Loucy (cell line): ENCODE results near the gene KIRREL3.

Experiments used
- H2AFZ ChIP-seq: fragments of 200-600 bp; sonication (generic); 2 replicates; pipeline ENCODE4 v1.6.0; 2016; ENCODE audit warnings: antibody characterized with exemption, mild to moderate bottlenecking, low read length, moderate library complexity
- H3F3A ChIP-seq: fragments of 200-600 bp; 2 replicates; pipeline ENCODE4 v1.6.0; 2016; ENCODE audit warnings: antibody characterized with exemption, low read depth, mild to moderate bottlenecking
- H3K27me3 ChIP-seq: fragments of 200-600 bp; sonication (generic); 2 replicates; pipeline ENCODE4 v1.6.1; 2014; ENCODE audit warnings: low read length, mild to moderate bottlenecking; ENCODE audit not compliant: insufficient read depth, poor library complexity, severe bottlenecking
- H3K36me3 ChIP-seq: fragments of 200-600 bp; sonication (generic); 2 replicates; pipeline ENCODE4 v1.6.1; 2016; ENCODE audit warnings: low read length; ENCODE audit not compliant: insufficient read depth
- H3K4me1 ChIP-seq: fragments of 200-600 bp; sonication (generic); 2 replicates; pipeline ENCODE4 v1.5.1; 2014; ENCODE audit warnings: low read length, mild to moderate bottlenecking; ENCODE audit not compliant: insufficient read depth, poor library complexity, severe bottlenecking
- H3K4me2 ChIP-seq: fragments of 200-600 bp; sonication (generic); 2 replicates; pipeline ENCODE4 v1.6.0; 2014; ENCODE audit warnings: antibody characterized with exemption, low read length, low read depth, mild to moderate bottlenecking; ENCODE audit not compliant: poor library complexity, severe bottlenecking
- H3K4me3 ChIP-seq: fragments of 200-600 bp; sonication (generic); 2 replicates; pipeline ENCODE4 v1.5.1; 2014; ENCODE audit warnings: low read length, mild to moderate bottlenecking, mixed read lengths; ENCODE audit not compliant: poor library complexity, severe bottlenecking
- H3K79me2 ChIP-seq: fragments of 200-600 bp; sonication (generic); 2 replicates; pipeline ENCODE4 v1.6.1; 2014; ENCODE audit warnings: low read length; ENCODE audit not compliant: insufficient read depth
- H3K9ac ChIP-seq: fragments of 200-600 bp; sonication (generic); 2 replicates; pipeline ENCODE4 v1.6.0; 2014; ENCODE audit warnings: mild to moderate bottlenecking, low read depth, low read length, moderate library complexity; ENCODE audit not compliant: poor library complexity, severe bottlenecking
- H3K9me2 ChIP-seq: fragments of 200-600 bp; sonication (generic); replicated peaks from 2 replicates; pipeline ENCODE4 v1.6.1; 2016; ENCODE audit warnings: low read depth, low read length, mixed read lengths
- H3K9me3 ChIP-seq: fragments of 200-600 bp; sonication (generic); 2 replicates; pipeline ENCODE4 v1.6.1; 2014; ENCODE audit warnings: mild to moderate bottlenecking, antibody characterized with exemption, low read length, low read depth; ENCODE audit not compliant: insufficient read depth
- H4K20me1 ChIP-seq: fragments of 200-600 bp; sonication (generic); 2 replicates; pipeline ENCODE4 v1.6.0; 2014; ENCODE audit warnings: antibody characterized with exemption, low read length, mild to moderate bottlenecking; ENCODE audit not compliant: insufficient read depth, poor library complexity, severe bottlenecking
- EZH2phosphoT487 ChIP-seq: fragments of 200-600 bp; IDR thresholded peaks from 2 replicates; pipeline ENCODE4 v1.6.1; 2018; ENCODE audit warnings: antibody characterized with exemption, mild to moderate bottlenecking, moderate library complexity, borderline replicate concordance
- TF ChIP-seq, protein P1 (sequence below): fragments of 200-600 bp; sonication (generic); conservative IDR thresholded peaks from 2 replicates; pipeline ENCODE4 v1.5.1; 2014; ENCODE audit warnings: mild to moderate bottlenecking, antibody characterized with exemption, low read length

Gene KIRREL3

DNA sequence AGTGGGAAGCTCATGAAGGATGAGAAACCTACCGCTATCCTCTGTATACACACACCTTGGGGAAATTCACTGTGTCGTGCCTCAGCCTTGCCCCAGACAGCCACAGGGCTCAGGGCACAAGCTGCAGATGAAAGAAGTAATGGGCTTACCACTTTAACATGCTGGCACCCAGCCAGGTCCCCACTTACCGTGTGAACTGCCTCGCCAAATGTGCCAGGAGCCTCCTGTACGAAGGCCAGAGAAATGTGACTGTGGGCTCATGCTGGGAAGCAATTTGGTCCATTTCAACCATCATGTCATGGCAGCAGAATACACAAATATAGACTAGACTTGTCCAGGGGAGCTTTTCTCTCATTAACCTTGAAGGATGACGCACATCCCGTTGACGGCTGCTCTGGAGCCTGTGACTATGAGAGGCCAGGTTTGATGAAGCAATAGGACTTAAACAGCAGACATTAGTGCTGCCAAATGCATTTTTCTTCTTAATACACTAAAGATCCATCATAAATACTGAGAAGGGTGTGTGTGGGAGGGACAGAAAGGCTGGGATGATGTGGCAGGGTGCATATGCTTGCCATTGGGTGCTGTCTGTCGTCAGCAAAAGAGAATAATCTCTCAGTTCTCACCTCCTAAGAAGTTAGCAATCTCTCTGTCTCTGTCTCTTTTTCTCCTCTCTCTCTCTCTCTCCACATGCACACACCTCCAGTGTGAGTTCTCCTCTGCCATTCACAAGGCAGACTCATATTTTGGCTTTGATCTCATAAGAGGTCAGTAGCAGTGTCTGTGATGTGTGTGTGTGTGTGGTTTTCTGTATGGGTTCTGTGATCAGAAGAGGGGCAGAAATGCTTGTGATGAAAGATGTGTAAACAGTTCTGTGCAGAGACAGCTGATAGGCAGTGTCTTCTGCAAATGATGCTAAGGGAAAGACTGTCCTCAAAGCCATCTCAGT lies 142.4 kb downstream of the KIRREL3 start:
- Histone ChIP-seq H3K4me3 (no peak overlapping the region), H2AFZ (no peak overlapping the region), H3K4me1 (no peaks in the 10 kb centered on the region), H3F3A (no peaks in the 10 kb centered on the region), H4K20me1 (no peaks in the 10 kb centered on the region), H3K4me2 (no peak overlapping the region), H3K9ac (no peak overlapping the region), H3K79me2 (no peaks in the 10 kb centered on the region), H3K9me3 (no peaks in the 10 kb centered on the region), H3K9me2 (no peaks in the 10 kb centered on the region), H3K27me3 (no peaks in the 10 kb centered on the region), H3K36me3 (no peaks in the 10 kb centered on the region)
- no peak for TF ChIP-seq EZH2phosphoT487

DNA sequence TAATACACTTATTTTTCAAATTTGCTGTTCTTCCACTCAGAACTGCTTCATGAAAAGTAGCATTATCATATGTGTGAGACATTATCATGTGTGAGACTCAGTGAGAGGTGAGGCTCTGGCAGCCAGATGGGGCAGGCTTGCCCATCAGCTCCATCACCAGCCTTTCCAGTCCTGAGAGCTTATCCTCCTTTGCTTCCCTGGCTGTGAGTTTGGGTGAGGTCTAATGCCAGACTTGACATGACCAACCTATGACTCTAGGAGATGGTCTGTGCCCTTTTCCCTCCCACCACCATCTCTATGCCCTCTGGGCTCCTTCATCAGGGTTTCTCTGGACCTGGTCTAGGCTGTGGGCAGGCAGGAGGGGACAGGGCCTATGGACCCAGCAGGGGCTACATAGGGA lies 145.0 kb downstream of the KIRREL3 start:
- TF ChIP-seq EZH2phosphoT487 = no peak
- TF ChIP-seq, protein P1, sequence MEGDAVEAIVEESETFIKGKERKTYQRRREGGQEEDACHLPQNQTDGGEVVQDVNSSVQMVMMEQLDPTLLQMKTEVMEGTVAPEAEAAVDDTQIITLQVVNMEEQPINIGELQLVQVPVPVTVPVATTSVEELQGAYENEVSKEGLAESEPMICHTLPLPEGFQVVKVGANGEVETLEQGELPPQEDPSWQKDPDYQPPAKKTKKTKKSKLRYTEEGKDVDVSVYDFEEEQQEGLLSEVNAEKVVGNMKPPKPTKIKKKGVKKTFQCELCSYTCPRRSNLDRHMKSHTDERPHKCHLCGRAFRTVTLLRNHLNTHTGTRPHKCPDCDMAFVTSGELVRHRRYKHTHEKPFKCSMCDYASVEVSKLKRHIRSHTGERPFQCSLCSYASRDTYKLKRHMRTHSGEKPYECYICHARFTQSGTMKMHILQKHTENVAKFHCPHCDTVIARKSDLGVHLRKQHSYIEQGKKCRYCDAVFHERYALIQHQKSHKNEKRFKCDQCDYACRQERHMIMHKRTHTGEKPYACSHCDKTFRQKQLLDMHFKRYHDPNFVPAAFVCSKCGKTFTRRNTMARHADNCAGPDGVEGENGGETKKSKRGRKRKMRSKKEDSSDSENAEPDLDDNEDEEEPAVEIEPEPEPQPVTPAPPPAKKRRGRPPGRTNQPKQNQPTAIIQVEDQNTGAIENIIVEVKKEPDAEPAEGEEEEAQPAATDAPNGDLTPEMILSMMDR = no peak
- no peaks in the 10 kb centered on the region for H3K9me2 ChIP-seq

DNA sequence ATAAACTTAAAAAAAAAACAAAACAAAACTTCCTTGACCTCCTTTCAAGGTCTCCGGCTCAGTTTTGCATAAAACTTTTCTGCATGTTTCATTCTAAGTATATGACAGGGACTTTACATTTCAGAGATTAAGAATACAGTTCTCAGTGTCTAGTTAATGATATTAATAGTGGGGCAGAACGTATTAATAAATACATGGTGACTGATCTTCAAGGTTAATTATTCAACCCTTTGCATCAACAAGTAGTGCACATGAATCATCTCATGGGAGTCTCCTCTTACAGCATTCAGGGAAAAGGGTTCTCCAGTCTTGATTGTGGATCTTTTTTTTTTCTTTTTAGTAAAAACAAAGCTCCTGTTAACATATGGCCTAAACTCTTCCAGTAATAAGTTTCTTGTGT lies 146.8 kb downstream of the KIRREL3 start:
- no peaks in the 10 kb centered on the region for H3K27me3 ChIP-seq
- no peaks in the 10 kb centered on the region for H3K79me2 ChIP-seq
- H3K4me3 ChIP-seq = no peak overlapping the region
- H2AFZ ChIP-seq = no peak overlapping the region
- no peaks in the 10 kb centered on the region for H3K36me3 ChIP-seq
- no peaks in the 10 kb centered on the region for H3K4me1 ChIP-seq
- no peaks in the 10 kb centered on the region for H3F3A ChIP-seq
- no peaks in the 10 kb centered on the region for H3K9me3 ChIP-seq
- H3K9ac ChIP-seq = no peak overlapping the region
- H4K20me1 ChIP-seq = no peaks in the 10 kb centered on the region
- TF ChIP-seq, protein P1 = no peak
- TF ChIP-seq EZH2phosphoT487 = no peak
- H3K9me2 ChIP-seq = no peaks in the 10 kb centered on the region
- no peak overlapping the region for H3K4me2 ChIP-seq

More for the DNA sequence above, 145.0 kb downstream of the KIRREL3 start:
- Histone ChIP-seq H3K4me2 (no peak overlapping the region), H3K9me3 (no peaks in the 10 kb centered on the region), H2AFZ (no peak overlapping the region), H4K20me1 (no peaks in the 10 kb centered on the region), H3K4me3 (no peak overlapping the region), H3K4me1 (no peaks in the 10 kb centered on the region), H3K27me3 (no peaks in the 10 kb centered on the region), H3K36me3 (no peaks in the 10 kb centered on the region), H3F3A (no peaks in the 10 kb centered on the region), H3K79me2 (no peaks in the 10 kb centered on the region), H3K9ac (no peak overlapping the region)
